Thymus (tissue), 14 donors: ENCODE results near the gene USP21. TPM values are rescaled to one million over a fixed set of nuclear protein-coding genes. Genes with fewer than 3 reads are reported as not detected.
A peak's percentile ranks its signal among the peaks of the same experiment; 100 is the strongest.
"Not testable (repeated sequence)": the region's sequence is repeated elsewhere in the genome, so short reads cannot be mapped to it uniquely, and the experiment has no call there.

Experiments used
- DNase-seq, 9 donors: peaks; one replicate each; pipeline ENCODE4 v3.0.0-alpha.2; 2013; ENCODE audit warnings: low spot score in 9 of 9, low read depth in 6 of 9, missing footprints in 1 of 9
- H3K27ac ChIP-seq, 2 donors: one replicate each; pipeline ENCODE4 v1.5.1; 2013; ENCODE audit warnings: control low read depth in 1 of 2, low read depth in 1 of 2, low read length in 1 of 2, mild to moderate bottlenecking in 1 of 2, moderate library complexity in 1 of 2
- H3K27me3 ChIP-seq, 2 donors: one replicate each; pipeline ENCODE4 v1.5.1; 2013; ENCODE audit warnings: low read length in 1 of 2; ENCODE audit not compliant: control insufficient read depth in 2 of 2, insufficient read depth in 1 of 2
- H3K36me3 ChIP-seq, 2 donors: one replicate each; pipeline ENCODE4 v1.5.1; 2013; ENCODE audit warnings: low read length in 1 of 2, mild to moderate bottlenecking in 1 of 2, moderate library complexity in 1 of 2; ENCODE audit not compliant: control insufficient read depth in 2 of 2, insufficient read depth in 2 of 2
- H3K4me1 ChIP-seq, 2 donors: one replicate each; pipeline ENCODE4 v1.5.1; 2013; ENCODE audit warnings: low read length in 2 of 2; ENCODE audit not compliant: control insufficient read depth in 2 of 2, insufficient read depth in 2 of 2
- H3K4me3 ChIP-seq, 2 donors: one replicate each; pipeline ENCODE4 v1.5.1; 2013; ENCODE audit warnings: low read length in 2 of 2, control low read depth in 1 of 2, mild to moderate bottlenecking in 1 of 2
- H3K9me3 ChIP-seq, 2 donors: one replicate each; pipeline ENCODE4 v1.5.1; 2013; ENCODE audit warnings: low read length in 1 of 2, mild to moderate bottlenecking in 1 of 2; ENCODE audit not compliant: control insufficient read depth in 2 of 2, insufficient read depth in 1 of 2
- WGBS: extraction: QIAGEN DNeasy Blood & Tissue Kit; methylation state at CpG from one replicate; pipeline ENCODE4 v1.1.7; 2013; 5-methylcytosine and 5-hydroxymethylcytosine counted together
- long read RNA-seq, 10 donors: transcript quantifications; one replicate each; lab custom pipeline, GENCODE V29; 2026
- polyA plus RNA-seq: library from polyadenylated mRNA; stranded (reverse); fragments of 200-250 nt; gene quantifications from one replicate; pipeline ENCODE4 v1.2.3, GENCODE V29; 2013
- total RNA-seq: library from RNA; stranded (reverse); fragments of 120-200 nt; gene quantifications from one replicate; pipeline ENCODE4 v1.2.4, GENCODE V29; 2013
- donor health status: healthy.

Gene USP21
- 10.0 TPM for total RNA-seq
- 23.4 TPM for polyA plus RNA-seq
- long read RNA-seq, donor 1, partial matches to known transcripts = 0 of 1 reads
- long read RNA-seq, donor 1, other reads (novel, unspliced or antisense) = 0 of 1 reads
- long read RNA-seq, donor 2, transcript USP21-201 (13 exons, 2,195 nt) = major isoform, 7 of 28 reads
- long read RNA-seq, donor 2, transcript USP21-203 (14 exons, 2,342 nt) = minor isoform, 6 of 28 reads
- long read RNA-seq, donor 2, partial matches to known transcripts = 15 of 28 reads
- long read RNA-seq, donor 2, other reads (novel, unspliced or antisense) = 0 of 28 reads
- long read RNA-seq, donor 3, partial matches to known transcripts = 0 of 7 reads
- long read RNA-seq, donor 3, other reads (novel, unspliced or antisense) = 0 of 7 reads
- long read RNA-seq, donor 4, partial matches to known transcripts = 0 of 4 reads
- long read RNA-seq, donor 4, other reads (novel, unspliced or antisense) = 0 of 4 reads
- long read RNA-seq, donor 5, partial matches to known transcripts = 0 of 5 reads
- long read RNA-seq, donor 5, other reads (novel, unspliced or antisense) = 0 of 5 reads
- long read RNA-seq, donor 6, partial matches to known transcripts = 5 of 9 reads
- long read RNA-seq, donor 6, other reads (novel, unspliced or antisense) = 0 of 9 reads
- long read RNA-seq, donor 7, partial matches to known transcripts = 11 of 13 reads
- long read RNA-seq, donor 7, other reads (novel, unspliced or antisense) = 0 of 13 reads
- long read RNA-seq, donor 8, partial matches to known transcripts = 0 of 2 reads
- long read RNA-seq, donor 8, other reads (novel, unspliced or antisense) = 0 of 2 reads
- long read RNA-seq, donor 9, partial matches to known transcripts = 0 of 1 reads
- long read RNA-seq, donor 9, other reads (novel, unspliced or antisense) = 0 of 1 reads
- long read RNA-seq, donor 10, partial matches to known transcripts = 6 of 10 reads
- long read RNA-seq, donor 10, other reads (novel, unspliced or antisense) = 0 of 10 reads

- 5% methylated on average over 60 of the region's 60 CpGs for WGBS
- Histone ChIP-seq H3K27me3 (no peaks in the 10 kb centered on the region), H3K27ac (peak within 1 kb of the TSS; percentile 56 to 84), H3K9me3 (no peaks in the 10 kb centered on the region), H3K36me3 (peaks cover 41 to 47% of the 10 kb centered on the region in 2 donors), H3K4me3 (peak within 1 kb of the TSS; percentile 93 to 99), H3K4me1 (peaks cover 13 to 27% of the 10 kb centered on the region in 2 donors)
- peak; percentile 78 to 96 (median 89) for DNase-seq
Measured at GRCh38 chr1:161159087-161159912, at the start of gene USP21. Gene USP21, plus strand, starts transcription at chr1:161159500. Its CDS starts 1,141 bp downstream, at chr1:161160641.

GRCh38 chr1:161111117-161111516 lies 48.2 kb upstream of the USP21 start:
- peaks cover 0 to 4% of the 10 kb centered on the region in 2 donors for H3K4me1 ChIP-seq
- no peaks in the 10 kb centered on the region for H3K27me3 ChIP-seq
- no peaks in the 10 kb centered on the region for H3K9me3 ChIP-seq
- H3K36me3 ChIP-seq = peaks cover 5 to 8% of the 10 kb centered on the region in 2 donors
- H3K4me3 ChIP-seq = no peak overlapping the region
- no peak overlapping the region for H3K27ac ChIP-seq
- 97% methylated on average over 3 of the region's 3 CpGs for WGBS
- no peak for DNase-seq

- no peak for DNase-seq
- Histone ChIP-seq H3K36me3 (peaks cover 5 to 7% of the 10 kb centered on the region in 2 donors), H3K27me3 (no peaks in the 10 kb centered on the region), H3K27ac (no peak overlapping the region), H3K4me1 (peaks cover under 1 to 8% of the 10 kb centered on the region in 2 donors), H3K9me3 (no peaks in the 10 kb centered on the region), H3K4me3 (no peak overlapping the region)
- 62% methylated on average over 2 of the region's 2 CpGs for WGBS
Measured at GRCh38 chr1:161111527-161111926, 47.8 kb upstream of the USP21 start.

GRCh38 chr1:161113915-161114314 lies 45.4 kb upstream of the USP21 start:
- no peak for DNase-seq
- no peak overlapping the region for H3K4me3 ChIP-seq
- WGBS = 37% methylated on average over 1 of the region's 1 CpG
- no peaks in the 10 kb centered on the region for H3K9me3 ChIP-seq
- no peaks in the 10 kb centered on the region for H3K27me3 ChIP-seq
- no peak overlapping the region for H3K27ac ChIP-seq
- H3K36me3 ChIP-seq = peaks cover 4 to 5% of the 10 kb centered on the region in 2 donors
- H3K4me1 ChIP-seq = peaks cover 13 to 22% of the 10 kb centered on the region in 2 donors

GRCh38 chr1:161114556-161114955 lies 44.7 kb upstream of the USP21 start:
- Histone ChIP-seq H3K27me3 (no peaks in the 10 kb centered on the region), H3K4me1 (peaks cover 19 to 29% of the 10 kb centered on the region in 2 donors), H3K27ac (no peak overlapping the region), H3K4me3 (no peak overlapping the region), H3K36me3 (peaks cover 2 to 4% of the 10 kb centered on the region in 2 donors), H3K9me3 (no peaks in the 10 kb centered on the region)
- 91% methylated on average over 2 of the region's 2 CpGs for WGBS
- DNase-seq = no peak

- H3K27ac ChIP-seq = no peak overlapping the region
- DNase-seq = no peak
- H3K36me3 ChIP-seq = peaks cover 4 to 6% of the 10 kb centered on the region in 2 donors
- H3K27me3 ChIP-seq = no peaks in the 10 kb centered on the region
- no peaks in the 10 kb centered on the region for H3K9me3 ChIP-seq
- 94% methylated on average over 12 of the region's 12 CpGs for WGBS
- no peak overlapping the region for H3K4me3 ChIP-seq
- H3K4me1 ChIP-seq = peaks cover 23 to 34% of the 10 kb centered on the region in 2 donors
Measured at GRCh38 chr1:161115132-161115711, 44.1 kb upstream of the USP21 start.

GRCh38 chr1:161115961-161116360 lies 43.3 kb upstream of the USP21 start:
- not testable (repeated sequence) for H3K4me3 ChIP-seq, H3K9me3 ChIP-seq, H3K27ac ChIP-seq, H3K27me3 ChIP-seq, DNase-seq
- 95% methylated on average over 6 of the region's 6 CpGs for WGBS
- peaks cover 10 to 14% of the 10 kb centered on the region in 2 donors for H3K36me3 ChIP-seq
- peaks cover 23 to 34% of the 10 kb centered on the region in 2 donors for H3K4me1 ChIP-seq
